Peyer's patch (tissue), 4 donors: ENCODE data around the gene NEK8. TPM values are rescaled to one million over a fixed set of nuclear protein-coding genes. Genes with fewer than 3 reads are reported as not detected.
"Not testable (repeated sequence)": the region's sequence is repeated elsewhere in the genome, so short reads cannot be mapped to it uniquely, and the experiment has no call there.

Experiments
- DNase-seq, 3 donors: peaks; one replicate each; pipeline ENCODE4 v3.0.0-alpha.2; 2017 to 2019
- H3K27ac ChIP-seq, 4 donors: fragments of 200-600 bp; sonication (generic); one replicate each; pipeline ENCODE4 v1.5.1; 2016 to 2019
- H3K27me3 ChIP-seq, 2 donors: fragments of 200-600 bp; sonication (generic); one replicate each; pipeline ENCODE4 v1.5.1; 2019
- H3K36me3 ChIP-seq, 3 donors: fragments of 200-600 bp; sonication (generic); one replicate each; pipeline ENCODE4 v1.5.1; 2016 to 2019
- H3K4me1 ChIP-seq, 4 donors: fragments of 200-600 bp; sonication (generic); one replicate each; pipeline ENCODE4 v1.5.1; 2016 to 2019
- H3K4me3 ChIP-seq, 4 donors: fragments of 200-600 bp; sonication (generic); 1 replicate in 3 of 4; 2 replicates in 1 of 4; pipeline ENCODE4 v1.5.1; 2016 to 2019; ENCODE audit warnings: mild to moderate bottlenecking in 1 of 4
- H3K9me3 ChIP-seq, 4 donors: fragments of 200-600 bp; sonication (generic); one replicate each; pipeline ENCODE4 v1.5.1; 2016 to 2019; ENCODE audit warnings: mild to moderate bottlenecking in 1 of 4
- POLR2A ChIP-seq, 2 donors: fragments of 450-650 bp; IDR thresholded peaks; one replicate each; pipeline ENCODE4 v1.5.1; 2017; ENCODE audit warnings: antibody characterized with exemption in 2 of 2, mild to moderate bottlenecking in 2 of 2, moderate library complexity in 2 of 2
- total RNA-seq, 4 donors: library from RNA; depleted of rRNA; stranded (reverse); fragments of >200 nt; gene quantifications; one replicate each; pipeline ENCODE4 v1.1.0, GENCODE V29; 2016
- TF ChIP-seq, protein P1 (sequence below), 6 experiments: fragments of 450-650 bp in 4 of 6; fragments of 200-600 bp in 2 of 6; sonication (generic) in 1 of 6; IDR thresholded peaks; one replicate each; pipeline ENCODE4 v1.5.1; 2017 to 2019; ENCODE audit warnings: antibody characterized with exemption in 6 of 6, mild to moderate bottlenecking in 3 of 6, moderate library complexity in 1 of 6

The NEK8 gene
- total RNA-seq, 4 donors from 2014 or later: 7.4 to 89.1 (median 14.0) TPM

- Histone ChIP-seq H3K4me1 (peaks cover 9 to 38% (median 21%) of the 10 kb centered on the region in 4 donors), H3K27me3 (no peaks in the 10 kb centered on the region), H3K9me3 (no peaks in the 10 kb centered on the region), H3K36me3 (peaks cover 0 to 39% (median 0%) of the 10 kb centered on the region in 3 donors), H3K27ac (peak overlapping the region; percentile 62 to 92 (median 90)), H3K4me3 (peak overlapping the region; percentile 52 to 96 (median 78))
- peak in 1 of 2 donors; percentile 44 for TF ChIP-seq POLR2A (IDR thresholded peaks at IDR 0.05)
- TF ChIP-seq, protein P1, sequence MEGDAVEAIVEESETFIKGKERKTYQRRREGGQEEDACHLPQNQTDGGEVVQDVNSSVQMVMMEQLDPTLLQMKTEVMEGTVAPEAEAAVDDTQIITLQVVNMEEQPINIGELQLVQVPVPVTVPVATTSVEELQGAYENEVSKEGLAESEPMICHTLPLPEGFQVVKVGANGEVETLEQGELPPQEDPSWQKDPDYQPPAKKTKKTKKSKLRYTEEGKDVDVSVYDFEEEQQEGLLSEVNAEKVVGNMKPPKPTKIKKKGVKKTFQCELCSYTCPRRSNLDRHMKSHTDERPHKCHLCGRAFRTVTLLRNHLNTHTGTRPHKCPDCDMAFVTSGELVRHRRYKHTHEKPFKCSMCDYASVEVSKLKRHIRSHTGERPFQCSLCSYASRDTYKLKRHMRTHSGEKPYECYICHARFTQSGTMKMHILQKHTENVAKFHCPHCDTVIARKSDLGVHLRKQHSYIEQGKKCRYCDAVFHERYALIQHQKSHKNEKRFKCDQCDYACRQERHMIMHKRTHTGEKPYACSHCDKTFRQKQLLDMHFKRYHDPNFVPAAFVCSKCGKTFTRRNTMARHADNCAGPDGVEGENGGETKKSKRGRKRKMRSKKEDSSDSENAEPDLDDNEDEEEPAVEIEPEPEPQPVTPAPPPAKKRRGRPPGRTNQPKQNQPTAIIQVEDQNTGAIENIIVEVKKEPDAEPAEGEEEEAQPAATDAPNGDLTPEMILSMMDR (IDR thresholded peaks at IDR 0.05): no peak
- DNase-seq: no peak
These were observed 9.6 kb upstream of the NEK8 start for GRCh38 chr17:28719021-28719433.

GRCh38 chr17:28720247-28720996 lies 8.2 kb upstream of the NEK8 start:
- H3K4me1 ChIP-seq: peaks cover 9 to 43% (median 23%) of the 10 kb centered on the region in 4 donors
- peak overlapping the region; percentile 62 to 92 (median 89) for H3K27ac ChIP-seq
- TF ChIP-seq, protein P1 (IDR thresholded peaks at IDR 0.05): peak in 3 of 6 experiments; percentile 13 to 30 (median 23)
- TF ChIP-seq POLR2A (IDR thresholded peaks at IDR 0.05): no peak
- DNase-seq: no peak
- no peaks in the 10 kb centered on the region for H3K9me3 ChIP-seq
- no peaks in the 10 kb centered on the region for H3K27me3 ChIP-seq
- H3K36me3 ChIP-seq: peaks cover 0 to 34% (median 0%) of the 10 kb centered on the region in 3 donors
- peak overlapping the region; percentile 52 to 96 (median 78) for H3K4me3 ChIP-seq

DNA sequence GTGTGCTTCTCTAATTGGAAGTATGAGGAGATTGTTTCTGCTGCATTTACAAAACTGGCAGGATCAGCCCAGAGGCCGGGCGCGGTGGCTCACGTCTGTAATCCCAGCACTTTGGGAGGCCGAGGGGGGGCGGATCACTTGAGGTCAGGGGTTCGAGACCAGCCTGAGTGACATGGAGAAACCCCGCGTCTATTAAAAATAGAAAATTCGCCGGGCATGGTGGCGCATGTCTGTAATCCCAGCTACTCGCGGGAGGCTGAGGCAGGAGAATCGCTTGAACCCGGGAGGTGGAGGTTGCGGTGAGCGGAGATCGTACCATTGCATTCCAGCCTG lies 7.6 kb upstream of the NEK8 start:
- peaks cover 0 to 34% (median 0%) of the 10 kb centered on the region in 3 donors for H3K36me3 ChIP-seq
- not testable (repeated sequence) for H3K27me3 ChIP-seq, H3K9me3 ChIP-seq, DNase-seq
- peak overlapping the region; percentile 52 to 96 (median 78) for H3K4me3 ChIP-seq
- H3K27ac ChIP-seq: peak overlapping the region in 1 of 4 donors; percentile 91
- H3K4me1 ChIP-seq: peaks cover 9 to 47% (median 26%) of the 10 kb centered on the region in 4 donors

DNA sequence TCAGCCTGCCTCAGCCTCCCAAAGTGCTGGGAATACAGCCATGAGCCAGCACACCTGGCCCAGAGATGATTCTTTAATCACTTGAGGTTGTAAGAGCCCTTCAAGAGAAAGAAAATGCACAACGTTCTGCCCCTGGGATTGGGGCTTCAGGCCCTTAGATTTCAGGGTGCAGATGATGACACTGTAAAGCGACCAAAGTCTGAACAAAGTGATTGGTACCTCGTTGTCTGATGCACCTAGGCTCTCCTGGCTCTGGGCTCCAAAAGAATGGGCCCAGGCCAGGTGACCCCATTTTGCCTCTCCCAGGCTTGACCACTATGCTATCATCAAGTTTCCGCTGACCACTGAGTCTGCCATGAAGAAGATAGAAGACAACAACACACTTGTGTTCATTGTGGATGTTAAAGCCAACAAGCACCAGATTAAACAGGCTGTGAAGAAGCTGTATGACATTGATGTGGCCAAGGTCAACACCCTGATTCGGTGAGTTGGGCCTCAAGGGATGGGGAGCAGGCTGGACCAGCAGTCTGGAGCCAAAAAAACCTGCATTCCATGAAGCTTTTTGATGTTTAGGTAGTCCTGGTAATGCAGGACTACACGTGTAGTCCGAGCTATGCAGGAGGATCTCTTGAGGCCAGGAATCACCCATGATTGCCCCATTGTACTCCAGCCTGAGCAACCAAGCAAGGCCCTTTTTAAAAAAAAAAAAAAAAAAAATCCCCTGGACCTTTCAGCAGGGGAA lies 6.0 kb upstream of the NEK8 start:
- no peak overlapping the region for H3K4me3 ChIP-seq
- no peak for DNase-seq
- H3K9me3 ChIP-seq: no peaks in the 10 kb centered on the region
- peaks cover 9 to 51% (median 23%) of the 10 kb centered on the region in 4 donors for H3K4me1 ChIP-seq
- peaks cover 0 to 34% (median 0%) of the 10 kb centered on the region in 3 donors for H3K36me3 ChIP-seq
- H3K27me3 ChIP-seq: no peaks in the 10 kb centered on the region
- TF ChIP-seq, protein P1 (IDR thresholded peaks at IDR 0.05): no peak
- no peak for TF ChIP-seq POLR2A (IDR thresholded peaks at IDR 0.05)
- H3K27ac ChIP-seq: peak overlapping the region in 1 of 4 donors; percentile 91

DNA sequence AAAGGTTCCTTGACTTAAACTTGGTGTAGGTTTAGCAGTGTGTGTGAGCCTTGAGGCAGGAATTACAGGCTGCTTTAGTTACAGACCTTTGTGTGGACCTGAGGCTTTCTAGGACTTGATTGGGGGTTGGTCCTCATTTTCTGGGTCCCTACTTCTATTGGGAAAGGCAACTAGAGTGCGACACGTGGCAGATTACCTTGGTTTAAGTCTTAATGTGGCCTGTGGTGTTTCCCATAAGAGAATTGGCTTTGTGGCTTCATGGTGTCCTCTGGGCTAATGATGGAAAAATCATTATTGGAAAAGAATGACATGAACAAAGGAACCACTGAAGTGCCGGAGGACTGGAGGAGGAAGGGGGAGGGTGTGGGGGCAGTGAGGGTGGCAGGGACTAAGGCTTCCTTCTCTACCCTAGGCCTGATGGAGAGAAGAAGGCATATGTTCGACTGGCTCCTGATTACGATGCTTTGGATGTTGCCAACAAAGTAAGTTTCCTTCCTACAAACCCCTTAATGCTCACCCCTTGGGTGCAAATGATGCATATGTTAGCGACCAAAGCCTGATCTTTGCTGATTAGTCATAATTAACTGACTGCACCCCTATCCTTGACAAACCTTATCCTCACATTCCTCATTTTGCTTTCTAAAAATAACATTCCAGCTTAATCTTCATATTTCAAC lies 5.3 kb upstream of the NEK8 start:
- TF ChIP-seq POLR2A (IDR thresholded peaks at IDR 0.05): no peak
- TF ChIP-seq, protein P1 (IDR thresholded peaks at IDR 0.05): no peak
- DNase-seq: no peak
- Histone ChIP-seq H3K27ac (no peak overlapping the region), H3K36me3 (peaks cover 0 to 34% (median 0%) of the 10 kb centered on the region in 3 donors), H3K4me1 (peaks cover 9 to 50% (median 21%) of the 10 kb centered on the region in 4 donors), H3K27me3 (no peaks in the 10 kb centered on the region), H3K4me3 (no peak overlapping the region), H3K9me3 (no peaks in the 10 kb centered on the region)

GRCh38 chr17:28723836-28724499 lies 4.6 kb upstream of the NEK8 start:
- H3K9me3 ChIP-seq, H3K27me3 ChIP-seq, H3K4me3 ChIP-seq, H3K27ac ChIP-seq, DNase-seq: not testable (repeated sequence)
- Histone ChIP-seq H3K36me3 (peaks cover 0 to 34% (median 0%) of the 10 kb centered on the region in 3 donors), H3K4me1 (peaks cover 9 to 43% (median 20%) of the 10 kb centered on the region in 4 donors)
